Glutamatergic neuron (in vitro differentiated cells): ENCODE data around the gene BCL6B. TPM values are rescaled to one million over a fixed set of nuclear protein-coding genes. Genes with fewer than 3 reads are reported as not detected.

Experiments used
- DNase-seq: peaks from one replicate; pipeline ENCODE4 v3.0.0; 2022
- H3K27ac Mint-ChIP-seq: one replicate; pipeline ENCODE4 v1.8.0; 2020; ENCODE audit warnings: mild to moderate bottlenecking, mixed read lengths, inconsistent platforms; ENCODE audit not compliant: unreplicated experiment
- H3K27me3 Mint-ChIP-seq: one replicate; pipeline ENCODE4 v1.8.0; 2020; ENCODE audit warnings: mild to moderate bottlenecking, moderate library complexity, mixed read lengths, inconsistent platforms; ENCODE audit not compliant: unreplicated experiment
- H3K36me3 Mint-ChIP-seq: one replicate; pipeline ENCODE4 v1.8.0; 2020; ENCODE audit warnings: mild to moderate bottlenecking, mixed read lengths, inconsistent platforms; ENCODE audit not compliant: unreplicated experiment
- H3K4me1 Mint-ChIP-seq: one replicate; pipeline ENCODE4 v1.8.0; 2020; ENCODE audit warnings: mild to moderate bottlenecking, low read depth, mixed read lengths, inconsistent platforms; ENCODE audit not compliant: unreplicated experiment
- H3K4me3 Mint-ChIP-seq: one replicate; pipeline ENCODE4 v1.8.0; 2020; ENCODE audit warnings: mild to moderate bottlenecking, mixed read lengths, inconsistent platforms; ENCODE audit not compliant: unreplicated experiment
- H3K9me3 Mint-ChIP-seq: one replicate; pipeline ENCODE4 v1.8.0; 2020; ENCODE audit warnings: mild to moderate bottlenecking, moderate library complexity, mixed read lengths, inconsistent platforms; ENCODE audit not compliant: unreplicated experiment
- total RNA-seq: library from RNA; stranded (reverse); fragmentation: NEBNext Ultra II Directional; extraction: Animal tissue kit (Norgen Biotek cat#: 25700); gene quantifications from one replicate; pipeline ENCODE4 v1.2.1, GENCODE V29; 2021; ENCODE audit not compliant: unreplicated experiment
- TF ChIP-seq, protein P1 (sequence below): fragments of 200-600 bp; sonication (generic); IDR thresholded peaks from one replicate; pipeline ENCODE4 v1.5.0; 2021; ENCODE audit not compliant: partially characterized antibody, unreplicated experiment

Gene BCL6B
- total RNA-seq, 1 donor from 2014 or later, result not detected

GRCh38 chr17:7042501-7043181 is 19.8 kb downstream of the BCL6B start:
- Mint-ChIP-seq H3K36me3 (no peaks in the 10 kb centered on the region), H3K27ac (no peak overlapping the region), H3K4me1 (peaks cover 8% of the 10 kb centered on the region), H3K27me3 (peaks cover 18% of the 10 kb centered on the region), H3K4me3 (peak overlapping the region; percentile 69), H3K9me3 (peaks cover 4% of the 10 kb centered on the region)
- TF ChIP-seq, protein P1, sequence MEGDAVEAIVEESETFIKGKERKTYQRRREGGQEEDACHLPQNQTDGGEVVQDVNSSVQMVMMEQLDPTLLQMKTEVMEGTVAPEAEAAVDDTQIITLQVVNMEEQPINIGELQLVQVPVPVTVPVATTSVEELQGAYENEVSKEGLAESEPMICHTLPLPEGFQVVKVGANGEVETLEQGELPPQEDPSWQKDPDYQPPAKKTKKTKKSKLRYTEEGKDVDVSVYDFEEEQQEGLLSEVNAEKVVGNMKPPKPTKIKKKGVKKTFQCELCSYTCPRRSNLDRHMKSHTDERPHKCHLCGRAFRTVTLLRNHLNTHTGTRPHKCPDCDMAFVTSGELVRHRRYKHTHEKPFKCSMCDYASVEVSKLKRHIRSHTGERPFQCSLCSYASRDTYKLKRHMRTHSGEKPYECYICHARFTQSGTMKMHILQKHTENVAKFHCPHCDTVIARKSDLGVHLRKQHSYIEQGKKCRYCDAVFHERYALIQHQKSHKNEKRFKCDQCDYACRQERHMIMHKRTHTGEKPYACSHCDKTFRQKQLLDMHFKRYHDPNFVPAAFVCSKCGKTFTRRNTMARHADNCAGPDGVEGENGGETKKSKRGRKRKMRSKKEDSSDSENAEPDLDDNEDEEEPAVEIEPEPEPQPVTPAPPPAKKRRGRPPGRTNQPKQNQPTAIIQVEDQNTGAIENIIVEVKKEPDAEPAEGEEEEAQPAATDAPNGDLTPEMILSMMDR, result no peak
- no peak for DNase-seq

- Mint-ChIP-seq H3K27me3 (peaks cover 18% of the 10 kb centered on the region), H3K9me3 (peaks cover 4% of the 10 kb centered on the region), H3K36me3 (no peaks in the 10 kb centered on the region), H3K4me3 (peak overlapping the region; percentile 69), H3K27ac (no peak overlapping the region), H3K4me1 (peaks cover 8% of the 10 kb centered on the region)
- TF ChIP-seq, protein P1, result no peak
- DNase-seq, result no peak
Observed at GRCh38 chr17:7043182-7043496, 20.3 kb downstream of the BCL6B start.

DNA sequence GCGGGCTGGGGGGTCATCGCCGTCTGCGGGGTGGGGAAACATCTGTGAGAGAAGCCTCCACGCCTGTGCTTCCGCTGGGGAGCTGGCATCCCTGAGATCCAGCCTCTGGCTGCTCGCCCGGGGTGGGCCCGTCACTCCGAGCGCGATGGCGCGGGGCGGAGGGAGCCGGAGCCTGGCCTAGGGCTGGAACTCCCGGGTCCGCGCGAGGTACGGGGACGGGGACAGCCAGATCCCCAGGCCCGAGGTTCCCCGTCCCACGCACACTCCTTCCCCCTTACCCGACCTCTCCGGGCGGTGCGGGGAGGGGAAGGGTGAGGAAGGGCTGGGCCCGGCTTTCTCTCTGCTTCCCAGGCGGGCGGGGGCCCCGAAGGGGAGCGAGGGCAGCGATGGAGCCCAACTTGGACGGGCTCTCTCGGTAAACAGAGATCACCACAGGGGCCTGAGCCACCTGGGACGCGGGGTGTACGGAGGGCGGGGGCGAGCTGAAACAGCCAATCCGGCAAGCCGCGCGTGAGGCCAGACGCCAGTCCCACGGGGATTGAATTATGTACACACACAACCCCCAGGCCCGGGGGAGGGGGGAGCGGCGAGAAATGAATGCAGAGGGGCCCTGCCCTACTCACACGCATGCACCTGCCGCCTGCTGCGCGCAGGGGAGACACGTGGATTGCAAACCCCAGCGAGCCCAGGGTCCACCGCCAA is 20.8 kb downstream of the BCL6B start, which contains the start of gene SLC16A11:
Gene SLC16A11 (minus strand): TSS at position 596 of the 702 bp plus-strand sequence. CDS start 579 bp downstream, at position 17.
- H3K27ac Mint-ChIP-seq, result no peak within 1 kb of the TSS
- peak within 1 kb of the TSS; percentile 69 for H3K4me3 Mint-ChIP-seq
- peaks cover 8% of the 10 kb centered on the region for H3K4me1 Mint-ChIP-seq
- TF ChIP-seq, protein P1, result no peak
- no peaks in the 10 kb centered on the region for H3K36me3 Mint-ChIP-seq
- peaks cover 4% of the 10 kb centered on the region for H3K9me3 Mint-ChIP-seq
- H3K27me3 Mint-ChIP-seq, result peaks cover 18% of the 10 kb centered on the region
- DNase-seq, result peak; percentile 55

DNA sequence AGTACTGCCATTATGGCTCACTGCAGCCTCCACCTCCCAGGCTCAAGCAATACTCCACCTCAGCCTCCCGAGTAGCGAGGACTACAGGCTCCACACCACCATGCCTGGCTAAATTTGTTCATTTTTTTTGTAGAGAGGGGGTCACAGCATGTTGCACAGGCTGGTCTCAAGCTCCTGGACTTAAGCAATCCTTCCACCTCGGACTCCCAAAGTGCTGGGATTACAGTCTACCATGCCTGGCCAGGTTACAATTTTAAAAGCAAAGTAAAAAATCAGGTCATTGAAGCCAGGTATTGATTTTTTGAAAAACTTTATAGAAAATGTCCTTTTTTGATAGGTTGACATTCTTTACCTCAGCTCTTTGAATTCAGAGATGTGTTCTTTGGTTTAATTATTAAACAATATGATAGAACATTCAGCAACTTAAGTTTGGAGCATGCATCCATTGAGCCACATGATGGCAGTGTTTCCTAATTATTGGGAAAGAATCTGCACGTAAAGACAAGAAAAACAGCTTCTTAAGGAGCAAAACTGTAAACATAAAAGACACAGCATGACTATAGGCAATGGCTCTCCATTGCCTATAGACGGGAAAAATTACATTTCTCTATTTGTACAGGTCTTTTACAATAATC is 22.8 kb downstream of the BCL6B start:
- DNase-seq, result no peak
- Mint-ChIP-seq H3K4me1 (peaks cover 8% of the 10 kb centered on the region), H3K36me3 (no peaks in the 10 kb centered on the region), H3K4me3 (peak overlapping the region; percentile 76), H3K9me3 (peaks cover 4% of the 10 kb centered on the region), H3K27me3 (peaks cover 16% of the 10 kb centered on the region), H3K27ac (no peak overlapping the region)
- TF ChIP-seq, protein P1, result peak; percentile 68
